GM21576 (cell line): ENCODE results near the gene CT47A1.
"Not testable (repeated sequence)": the region's sequence is repeated elsewhere in the genome, so short reads cannot be mapped to it uniquely, and the experiment has no call there.

Experiments
- ATAC-seq: cut with Tn5 transposase; IDR thresholded peaks from one replicate; pipeline ENCODE4 v1.9.1; 2021; ENCODE audit warnings: mild to moderate bottlenecking, moderate library complexity; ENCODE audit not compliant: unreplicated experiment

The CT47A1 gene

DNA sequence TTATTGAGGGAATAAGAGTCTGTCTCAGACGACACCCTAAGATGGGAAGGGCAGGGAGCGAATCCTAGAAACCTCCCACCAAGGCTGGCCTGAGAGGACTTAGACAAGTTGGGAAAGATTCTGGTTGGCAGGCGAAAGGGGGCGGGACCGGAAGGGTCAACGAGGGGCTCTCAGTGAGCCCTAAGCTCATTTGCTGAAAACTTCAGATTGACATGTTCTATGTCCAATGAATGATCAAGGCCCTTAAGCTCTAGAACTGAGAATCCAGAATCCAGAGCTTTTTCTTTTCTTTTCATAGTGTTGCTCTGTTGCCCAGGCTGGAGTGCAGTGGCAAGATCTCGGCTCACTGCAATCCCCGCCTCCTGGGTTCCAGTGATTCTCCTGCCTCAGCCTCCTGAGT lies at the start of gene CT47A1:
Gene CT47A1 (minus strand): TSS at position 101 of the 400 bp plus-strand sequence. CDS start 231 bp downstream, outside the sequence.
- ATAC-seq, result not testable (repeated sequence)

DNA sequence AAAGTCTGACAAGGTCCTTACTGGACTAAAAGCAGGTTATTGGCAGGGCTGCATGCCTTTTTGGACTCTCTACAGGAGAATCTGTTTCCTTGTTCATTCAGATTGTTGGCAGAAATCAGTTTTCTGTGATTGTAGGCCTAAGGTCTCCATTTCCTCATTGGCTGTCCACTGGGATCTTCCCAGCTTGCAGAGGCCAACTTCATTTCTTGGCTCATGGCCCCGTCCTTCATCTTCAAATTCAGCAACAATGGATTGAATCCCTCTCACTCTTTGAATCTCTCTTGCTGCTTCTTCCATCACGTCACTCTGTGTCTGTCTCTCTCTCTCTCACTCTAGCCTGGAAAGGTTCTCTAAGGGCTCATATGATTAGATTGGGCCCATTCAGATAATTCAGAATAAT lies 47.0 kb upstream of the CT47A1 start:
- ATAC-seq, result no peak

DNA sequence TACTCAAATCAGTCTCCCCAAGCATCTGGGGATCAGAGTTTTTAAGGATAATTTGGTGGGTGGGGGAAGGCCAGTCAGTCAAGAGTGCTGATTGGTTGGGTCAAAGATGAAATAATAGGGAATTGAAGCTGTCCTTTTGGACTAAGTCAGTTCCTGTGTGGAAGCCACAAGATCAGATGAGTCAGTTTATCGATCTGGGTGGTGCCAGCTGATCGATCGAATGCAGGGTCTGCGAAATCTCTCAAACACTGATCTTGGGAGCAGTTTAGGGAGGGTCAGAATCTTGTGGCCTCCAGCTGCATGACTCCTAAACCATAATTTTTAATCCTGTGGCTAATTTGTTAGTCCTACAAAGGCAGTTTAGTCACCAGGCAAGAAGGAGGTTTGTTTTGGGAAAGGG lies 44.5 kb upstream of the CT47A1 start:
- no peak for ATAC-seq

DNA sequence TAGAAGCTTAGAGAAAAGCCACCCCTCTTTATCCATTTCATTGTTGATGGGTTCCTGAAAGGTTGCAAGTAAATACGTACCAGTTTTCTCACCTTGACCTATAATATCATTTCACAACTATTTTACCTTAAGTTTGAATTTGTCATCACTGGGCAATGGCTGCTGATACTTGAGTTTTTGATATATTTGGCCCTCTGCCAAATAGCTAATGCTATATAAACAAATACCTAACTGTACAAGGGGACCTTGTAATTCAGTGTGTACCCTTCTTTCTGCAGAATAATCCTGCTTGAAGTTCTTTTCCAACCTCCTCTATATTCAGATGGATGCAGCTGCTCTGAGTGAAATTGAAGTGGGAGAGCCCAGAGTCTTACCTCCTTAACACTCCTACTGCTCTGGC lies 42.9 kb upstream of the CT47A1 start:
- ATAC-seq, result no peak

DNA sequence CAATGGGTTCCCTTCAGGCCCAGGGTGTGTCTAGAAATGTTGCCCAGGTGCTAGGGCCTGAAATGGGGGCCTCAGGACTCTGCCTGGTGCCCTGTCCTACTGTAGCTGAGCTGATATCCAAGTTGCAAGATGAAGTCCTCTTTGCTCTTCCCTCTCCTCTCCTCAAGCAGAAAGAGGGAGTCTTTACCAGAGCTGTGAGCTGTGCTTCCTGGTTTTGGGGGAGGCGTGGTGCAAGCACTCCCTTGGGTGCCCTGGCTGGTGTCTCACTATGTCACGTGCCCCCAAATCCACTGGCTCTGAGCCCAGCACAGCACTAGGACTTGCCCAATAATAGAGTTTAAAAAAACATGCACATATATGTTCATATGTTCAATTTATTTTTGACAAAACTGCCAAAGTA lies 29.3 kb upstream of the CT47A1 start:
- ATAC-seq, result no peak

- no peak for ATAC-seq
Measured at GRCh38 chrX:121013897-121014455, 28.4 kb upstream of the CT47A1 start.

- ATAC-seq, result no peak
Measured at GRCh38 chrX:121011254-121011653, 25.7 kb upstream of the CT47A1 start.

DNA sequence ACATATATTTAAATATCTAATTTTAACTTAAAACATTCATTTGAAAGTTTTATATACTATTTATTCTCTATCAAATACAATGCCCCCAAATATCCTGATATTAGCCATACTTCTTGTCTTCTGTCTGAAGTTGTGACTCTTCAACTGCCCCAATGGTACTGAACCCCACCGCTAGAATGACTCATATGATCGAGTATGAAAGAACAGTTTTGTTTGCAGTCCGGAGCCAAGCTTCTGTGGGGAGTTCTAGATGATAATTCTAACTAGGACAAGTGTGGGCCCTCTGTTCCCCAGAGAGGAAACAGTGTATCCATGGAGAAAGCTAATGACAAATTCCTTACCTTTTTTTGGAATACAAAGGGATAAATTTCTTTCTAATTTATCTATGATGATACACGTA lies 24.7 kb upstream of the CT47A1 start:
- ATAC-seq, result no peak

DNA sequence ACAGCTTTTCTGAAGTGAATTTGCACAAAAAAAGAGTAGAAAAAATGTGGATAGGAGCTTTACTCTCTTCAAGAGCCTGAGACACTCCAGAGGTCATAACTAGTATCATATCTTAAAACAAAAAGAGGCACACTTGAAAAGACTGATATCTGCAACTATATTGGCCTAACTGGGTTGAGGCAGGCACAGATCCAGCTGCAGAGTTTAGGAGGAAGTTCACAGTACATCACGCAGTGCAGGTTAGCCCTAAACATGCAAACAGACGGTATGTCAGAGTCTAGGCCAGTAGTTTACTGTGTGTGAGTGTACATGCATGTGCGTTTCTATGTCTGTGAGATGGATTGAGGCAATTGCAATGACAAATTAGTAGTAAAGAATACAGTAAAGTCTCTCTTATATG lies 24.2 kb upstream of the CT47A1 start:
- ATAC-seq, result no peak

GRCh38 chrX:121008920-121009319 lies 23.4 kb upstream of the CT47A1 start:
- ATAC-seq, result no peak

DNA sequence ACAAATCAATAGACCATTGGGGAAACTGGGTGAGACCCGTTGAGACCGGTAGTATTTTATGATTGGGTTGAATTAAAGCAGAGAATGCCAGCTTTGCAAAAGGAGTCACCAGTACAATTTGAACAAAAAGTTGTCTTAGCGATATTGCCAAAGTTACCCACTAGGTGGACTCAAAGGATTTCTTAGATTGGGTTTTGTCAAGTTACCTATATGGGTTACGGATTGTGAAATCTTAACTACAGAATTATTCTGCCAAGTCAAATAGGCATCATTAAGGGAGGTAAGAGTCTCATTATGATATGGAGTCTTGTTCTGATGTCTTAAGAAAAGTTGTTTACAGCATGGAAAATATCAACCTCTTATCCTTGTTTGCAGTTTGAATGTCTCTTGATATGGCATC lies 15.0 kb upstream of the CT47A1 start:
- no peak for ATAC-seq

DNA sequence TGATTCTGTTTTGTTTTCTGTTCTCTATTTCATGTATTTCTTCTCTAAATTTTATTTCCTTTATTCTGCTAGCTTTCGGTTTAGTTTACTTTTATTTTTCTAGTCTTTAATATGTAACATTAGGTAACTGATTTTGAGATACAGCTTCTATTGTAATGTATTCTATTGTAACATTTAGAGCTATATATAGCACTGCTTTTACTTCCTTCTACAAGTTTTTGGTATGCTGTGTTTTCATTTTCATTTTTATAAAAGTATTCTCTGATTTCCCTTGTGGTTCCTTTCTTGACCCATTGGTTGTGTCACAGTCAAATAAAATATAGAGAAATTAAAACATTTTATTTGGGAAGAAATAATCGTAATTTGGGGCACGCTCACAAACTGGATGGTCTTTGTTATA lies 13.9 kb upstream of the CT47A1 start:
- ATAC-seq, result peak; percentile 82

- not testable (repeated sequence) for ATAC-seq
Measured at GRCh38 chrX:120956500-120956899, 29.1 kb downstream of the CT47A1 start, which contains the start of gene CT47A7. Gene CT47A7, minus strand, starts transcription at chrX:120956600. Its CDS starts 255 bp downstream, at chrX:120956345.
